Measurements from ENCODE around the gene TRIM44.
"Not testable (repeated sequence)": the region's sequence is repeated elsewhere in the genome, so short reads cannot be mapped to it uniquely, and the experiment has no call there.

TRIM44 gene

GRCh38 chr11:35826949-35827348 lies 164.4 kb downstream of the TRIM44 start:
- DNase-seq = no peak

- DNase-seq = no peak
Observed at GRCh38 chr11:35836205-35836604, 173.6 kb downstream of the TRIM44 start.

- no peak for DNase-seq
Observed at GRCh38 chr11:35838071-35838470, 175.5 kb downstream of the TRIM44 start.

- DNase-seq = not testable (repeated sequence)
Observed at GRCh38 chr11:35838697-35839367, 176.3 kb downstream of the TRIM44 start.

GRCh38 chr11:35839368-35840161 lies 177.0 kb downstream of the TRIM44 start:
- no peak for DNase-seq

- DNase-seq = no peak
Observed at GRCh38 chr11:35841733-35842132, 179.2 kb downstream of the TRIM44 start.

- no peak for DNase-seq
Observed at GRCh38 chr11:35842958-35843357, 180.4 kb downstream of the TRIM44 start.

- DNase-seq = no peak
Observed at GRCh38 chr11:35844579-35844978, 182.0 kb downstream of the TRIM44 start.

GRCh38 chr11:35845860-35846259 lies 183.3 kb downstream of the TRIM44 start:
- no peak for DNase-seq

- DNase-seq = no peak
Observed at GRCh38 chr11:35846874-35847273, 184.3 kb downstream of the TRIM44 start.

- DNase-seq = no peak
Observed at GRCh38 chr11:35847473-35847872, 184.9 kb downstream of the TRIM44 start.

GRCh38 chr11:35848616-35849015 lies 186.0 kb downstream of the TRIM44 start:
- no peak for DNase-seq

- no peak for DNase-seq
Observed at GRCh38 chr11:35850191-35850590, 187.6 kb downstream of the TRIM44 start.

GRCh38 chr11:35851342-35851741 lies 188.8 kb downstream of the TRIM44 start:
- no peak for DNase-seq

GRCh38 chr11:35852056-35852455 lies 189.5 kb downstream of the TRIM44 start:
- DNase-seq = no peak

GRCh38 chr11:35853971-35854370 lies 191.4 kb downstream of the TRIM44 start:
- no peak for DNase-seq

GRCh38 chr11:35855671-35856070 lies 193.1 kb downstream of the TRIM44 start:
- no peak for DNase-seq

- DNase-seq = no peak
Observed at GRCh38 chr11:35856259-35856658, 193.7 kb downstream of the TRIM44 start.

GRCh38 chr11:35856756-35857155 lies 194.2 kb downstream of the TRIM44 start:
- DNase-seq = no peak

- DNase-seq = no peak
Observed at GRCh38 chr11:35857922-35858321, 195.3 kb downstream of the TRIM44 start.

GRCh38 chr11:35859301-35859700 lies 196.7 kb downstream of the TRIM44 start:
- no peak for DNase-seq

- DNase-seq = not testable (repeated sequence)
Observed at GRCh38 chr11:35860194-35860593, 197.6 kb downstream of the TRIM44 start.

- no peak for DNase-seq
Observed at GRCh38 chr11:35861191-35861590, 198.6 kb downstream of the TRIM44 start.

GRCh38 chr11:35862666-35863065 lies 200.1 kb downstream of the TRIM44 start:
- DNase-seq = no peak

- no peak for DNase-seq
Observed at GRCh38 chr11:35864131-35864530, 201.6 kb downstream of the TRIM44 start.
